GM12891 (cell line): ENCODE measurements around the gene TARBP1.

Experiments
- PAX5 ChIP-seq: IDR thresholded peaks from 2 replicates; pipeline ENCODE4 v1.6.1; 2011; ENCODE audit warnings: low read length, moderate library complexity, mild to moderate bottlenecking; ENCODE audit not compliant: insufficient read depth, severe bottlenecking
- POLR2A ChIP-seq: IDR thresholded peaks from 2 replicates; pipeline ENCODE4 v1.6.1; 2011; ENCODE audit warnings: low read depth, low read length, control low read depth
- POLR2AphosphoS5 ChIP-seq: IDR thresholded peaks from 2 replicates; pipeline ENCODE4 v1.6.1; 2011; ENCODE audit warnings: low read depth, low read length, control low read depth
- POU2F2 ChIP-seq: IDR thresholded peaks from 2 replicates; pipeline ENCODE4 v1.6.1; 2011; ENCODE audit warnings: low read depth, mild to moderate bottlenecking, control low read depth, low read length, moderate library complexity
- SPI1 ChIP-seq: IDR thresholded peaks from 2 replicates; pipeline ENCODE4 v1.6.1; 2011; ENCODE audit warnings: low read depth, low read length, control low read depth
- TAF1 ChIP-seq: IDR thresholded peaks from 2 replicates; pipeline ENCODE4 v1.6.1; 2011; ENCODE audit warnings: low read depth, low read length, control low read depth

DNA sequence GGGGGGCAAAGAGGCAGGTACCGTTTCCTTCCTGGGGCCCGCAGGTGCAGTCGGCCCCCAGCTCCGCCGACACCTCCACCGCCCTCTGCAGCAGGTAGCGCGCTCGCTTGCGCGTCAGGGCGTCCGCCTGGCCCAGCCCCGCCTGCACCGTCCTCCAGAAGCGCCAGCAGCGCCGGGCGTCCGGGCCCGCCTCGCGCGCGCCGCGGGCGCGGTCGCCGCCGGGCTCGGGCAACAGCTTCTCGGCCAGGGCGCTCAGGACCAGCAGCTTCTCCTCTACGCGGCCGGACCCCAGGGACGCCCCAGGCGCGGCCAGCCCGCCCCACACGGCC is 863 bp downstream of the TARBP1 start:
- TF ChIP-seq POLR2AphosphoS5 (no peak), POLR2A (peak; percentile 59), SPI1 (no peak), TAF1 (no peak), POU2F2 (no peak), PAX5 (no peak)
